ENCODE results near the gene CTIF.

Gene CTIF

DNA sequence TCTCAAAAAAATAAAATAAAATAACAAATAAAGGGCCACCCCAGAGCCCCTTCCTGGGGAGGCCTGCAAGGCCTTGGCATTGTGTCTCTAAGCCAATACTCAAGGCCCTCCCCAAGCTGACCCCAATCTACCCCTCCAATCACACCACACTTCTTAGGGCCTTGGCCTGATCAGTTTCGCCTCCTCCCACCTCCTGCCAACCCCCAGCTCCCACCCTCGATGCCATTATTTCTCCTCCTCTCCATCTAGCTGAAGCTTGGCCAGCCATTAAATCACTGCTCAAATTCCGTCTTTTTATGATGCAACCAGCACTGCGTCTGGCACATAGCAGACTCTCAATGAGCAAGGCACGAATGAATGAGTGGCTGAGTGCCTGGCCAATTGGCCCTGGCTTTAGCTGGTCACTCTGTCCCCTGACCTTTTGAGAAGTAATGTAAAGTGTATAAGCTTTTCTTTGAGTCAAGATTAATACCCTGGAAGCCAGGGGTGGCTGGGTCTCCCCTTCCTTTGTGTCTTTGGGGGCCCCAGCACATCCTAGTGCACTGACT is 356.0 kb downstream of the CTIF start:
- no peak overlapping the region for H3K27ac ChIP-seq (ENCODE audit: low read depth, low read length)
- no peak overlapping the region for H3K9ac ChIP-seq (ENCODE audit: low read length)
- TF ChIP-seq CTCF (IDR thresholded peaks at IDR 0.05; ENCODE audit: insufficient read depth, low read length, poor library complexity, severe bottlenecking) (no peak), EZH2phosphoT487 (conservative IDR thresholded peaks at IDR 0.05; ENCODE audit: low read length) (no peak)
- no peaks in the 10 kb centered on the region for H3K79me2 ChIP-seq (ENCODE audit: insufficient read depth, low read length)
- H3F3A ChIP-seq (ENCODE audit: insufficient read depth) = no peaks in the 10 kb centered on the region
- no peak overlapping the region for H3K4me2 ChIP-seq (ENCODE audit: low read depth, low read length, poor library complexity, severe bottlenecking)
- no peak overlapping the region for H3K4me3 ChIP-seq (ENCODE audit: insufficient read depth, low read length, poor library complexity, severe bottlenecking)
- H3K36me3 ChIP-seq (ENCODE audit: low read length) = no peaks in the 10 kb centered on the region
- H3K9me3 ChIP-seq (ENCODE audit: insufficient read depth, low read length) = no peaks in the 10 kb centered on the region
- no peak overlapping the region for H2AFZ ChIP-seq (ENCODE audit: low read depth, low read length, severe bottlenecking)
- no peaks in the 10 kb centered on the region for H4K20me1 ChIP-seq (ENCODE audit: low read depth, low read length)
- H3K9me2 ChIP-seq (replicated peaks; ENCODE audit: insufficient read depth, low read length) = no peaks in the 10 kb centered on the region
- H3K27me3 ChIP-seq (ENCODE audit: low read length) = no peaks in the 10 kb centered on the region

GRCh38 chr18:48896326-48896874 is 357.6 kb downstream of the CTIF start:
- no peaks in the 10 kb centered on the region for H4K20me1 ChIP-seq (ENCODE audit: low read depth, low read length)
- H3K27me3 ChIP-seq (ENCODE audit: low read length) = no peaks in the 10 kb centered on the region
- H2AFZ ChIP-seq (ENCODE audit: low read depth, low read length, severe bottlenecking) = no peak overlapping the region
- no peak overlapping the region for H3K4me3 ChIP-seq (ENCODE audit: insufficient read depth, low read length, poor library complexity, severe bottlenecking)
- no peak overlapping the region for H3K9ac ChIP-seq (ENCODE audit: low read length)
- H3K4me2 ChIP-seq (ENCODE audit: low read depth, low read length, poor library complexity, severe bottlenecking) = no peak overlapping the region
- TF ChIP-seq EZH2phosphoT487 (conservative IDR thresholded peaks at IDR 0.05; ENCODE audit: low read length) = no peak
- TF ChIP-seq CTCF (IDR thresholded peaks at IDR 0.05; ENCODE audit: insufficient read depth, low read length, poor library complexity, severe bottlenecking) = no peak
- no peak overlapping the region for H3K27ac ChIP-seq (ENCODE audit: low read depth, low read length)
- no peaks in the 10 kb centered on the region for H3K36me3 ChIP-seq (ENCODE audit: low read length)
- no peaks in the 10 kb centered on the region for H3K9me2 ChIP-seq (replicated peaks; ENCODE audit: insufficient read depth, low read length)
- no peaks in the 10 kb centered on the region for H3K9me3 ChIP-seq (ENCODE audit: insufficient read depth, low read length)
- H3F3A ChIP-seq (ENCODE audit: insufficient read depth) = no peaks in the 10 kb centered on the region
- no peaks in the 10 kb centered on the region for H3K79me2 ChIP-seq (ENCODE audit: insufficient read depth, low read length)

DNA sequence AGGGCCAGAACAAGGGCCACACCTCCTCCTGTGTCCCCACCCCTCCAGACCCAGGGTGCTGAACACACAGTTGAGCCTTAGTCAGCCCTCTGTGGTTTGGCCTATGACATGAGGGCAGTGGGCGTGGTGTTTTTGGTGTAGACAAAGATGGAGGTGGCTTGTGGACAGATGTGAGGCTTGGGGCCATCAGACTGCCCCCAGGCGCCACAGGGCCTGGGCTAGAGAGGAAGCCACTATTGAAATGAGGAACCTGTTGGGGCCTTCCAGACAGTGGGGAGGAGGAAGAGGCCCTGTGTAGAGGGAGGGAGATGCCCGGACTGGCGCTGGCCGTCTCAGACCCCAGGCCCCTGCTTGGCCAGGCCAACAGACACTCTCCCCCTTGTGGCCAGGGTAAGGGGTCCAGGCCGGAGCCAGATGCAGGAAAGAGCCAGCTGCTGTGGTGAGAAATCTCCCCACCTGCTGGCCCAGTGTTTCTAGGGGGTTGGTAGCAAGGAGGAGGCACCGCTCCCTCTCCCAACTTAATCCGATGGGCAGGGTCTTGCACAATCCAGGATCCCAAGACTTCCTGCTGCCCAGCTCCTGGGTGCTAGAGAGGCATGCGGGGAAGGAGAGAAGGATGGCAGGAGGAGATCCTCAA is 358.2 kb downstream of the CTIF start:
- TF ChIP-seq CTCF (IDR thresholded peaks at IDR 0.05; ENCODE audit: insufficient read depth, low read length, poor library complexity, severe bottlenecking) (no peak), EZH2phosphoT487 (conservative IDR thresholded peaks at IDR 0.05; ENCODE audit: low read length) (no peak)
- Histone ChIP-seq H3K27me3 (ENCODE audit: low read length) (no peaks in the 10 kb centered on the region), H4K20me1 (ENCODE audit: low read depth, low read length) (no peaks in the 10 kb centered on the region), H3F3A (ENCODE audit: insufficient read depth) (no peaks in the 10 kb centered on the region), H3K9me2 (replicated peaks; ENCODE audit: insufficient read depth, low read length) (no peaks in the 10 kb centered on the region), H3K9ac (ENCODE audit: low read length) (no peak overlapping the region), H2AFZ (ENCODE audit: low read depth, low read length, severe bottlenecking) (no peak overlapping the region), H3K79me2 (ENCODE audit: insufficient read depth, low read length) (no peaks in the 10 kb centered on the region), H3K36me3 (ENCODE audit: low read length) (no peaks in the 10 kb centered on the region), H3K4me2 (ENCODE audit: low read depth, low read length, poor library complexity, severe bottlenecking) (no peak overlapping the region), H3K27ac (ENCODE audit: low read depth, low read length) (no peak overlapping the region), H3K9me3 (ENCODE audit: insufficient read depth, low read length) (no peaks in the 10 kb centered on the region), H3K4me3 (ENCODE audit: insufficient read depth, low read length, poor library complexity, severe bottlenecking) (no peak overlapping the region)
